NCI-H2171 (cell line): Measurements from ENCODE around the gene BTBD2.

Experiments used
- DNase-seq: peaks from one replicate; lab custom pipeline; 2025; lab: John Stamatoyannopoulos, UW

BTBD2 gene

DNA sequence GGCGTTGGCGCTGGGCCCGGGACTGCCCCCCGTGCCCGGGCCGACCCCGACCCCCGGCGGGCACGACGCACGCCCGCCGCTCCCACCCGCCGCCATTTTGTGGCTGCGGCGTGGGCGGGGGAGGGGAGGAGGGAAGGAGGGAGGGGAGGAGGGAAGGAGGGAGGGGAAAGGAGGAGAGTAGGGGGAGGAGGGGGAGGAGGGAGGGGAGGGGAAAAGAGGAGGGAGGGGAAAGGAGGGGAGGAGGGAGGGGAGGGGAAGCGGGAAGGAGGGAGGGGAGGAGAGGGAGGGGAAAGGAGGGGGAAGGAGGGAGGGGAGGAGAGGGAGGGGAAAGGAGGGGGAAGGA, at the start of gene BTBD2:
BTBD2 (minus strand) TSS at position 107 of the 343 bp plus-strand sequence; CDS start at position 96, 11 bp downstream.
- DNase-seq = peak; percentile 84

DNA sequence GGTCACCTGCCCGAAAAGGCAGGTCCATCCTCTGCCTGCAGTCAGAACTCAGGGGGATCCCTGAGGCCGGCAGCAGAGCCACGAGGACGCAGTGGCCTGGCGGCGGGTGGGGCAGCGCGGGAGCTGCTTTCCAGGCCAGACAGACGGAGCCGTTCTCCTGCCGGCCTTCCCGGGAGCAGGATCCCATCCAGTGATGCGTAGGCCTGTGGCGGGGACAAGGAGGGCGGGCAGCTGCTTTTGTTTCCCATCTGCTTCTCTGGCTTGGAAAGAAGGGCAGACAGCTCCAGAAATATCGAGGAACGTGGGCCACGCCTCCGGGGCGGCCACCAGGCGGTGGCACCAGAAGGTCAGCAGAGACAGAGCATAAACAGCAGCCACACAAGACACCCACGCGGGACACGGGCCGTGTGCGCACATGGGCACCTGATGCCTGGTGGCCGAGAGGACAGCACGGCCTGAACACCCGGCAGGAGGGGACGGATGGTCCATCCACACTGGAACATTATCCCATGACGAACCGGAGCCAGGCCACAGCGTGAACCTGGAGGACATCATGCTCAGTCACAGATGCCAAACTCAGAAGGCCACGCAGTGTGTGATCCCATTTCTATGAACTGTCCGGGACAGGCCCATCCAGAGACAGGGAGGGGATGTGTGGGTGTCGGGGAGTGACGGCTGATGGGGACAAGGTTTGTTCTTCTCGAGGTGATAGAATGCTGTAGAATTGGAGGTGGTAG, 49.4 kb upstream of the BTBD2 start:
- DNase-seq = no peak

DNA sequence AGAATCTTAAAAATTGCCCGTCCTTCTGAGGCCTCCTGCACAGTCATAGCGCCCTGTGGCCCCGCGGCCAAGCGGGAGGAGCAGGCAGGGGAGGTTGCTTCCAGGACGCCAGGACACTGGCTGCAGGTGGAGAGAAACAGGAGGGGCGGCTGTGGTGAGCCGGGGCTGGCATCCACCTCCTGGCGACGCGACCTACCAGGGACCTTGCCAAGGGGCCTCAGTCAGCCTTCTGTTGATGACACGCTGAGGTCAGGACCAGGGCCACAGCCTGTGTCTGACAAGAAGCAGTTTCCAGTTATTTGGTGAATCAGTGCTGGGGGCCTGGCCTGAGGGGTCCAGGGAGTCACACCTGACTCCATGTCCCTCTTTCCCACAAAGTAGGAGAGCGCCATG, 48.9 kb upstream of the BTBD2 start:
- DNase-seq = no peak

DNA sequence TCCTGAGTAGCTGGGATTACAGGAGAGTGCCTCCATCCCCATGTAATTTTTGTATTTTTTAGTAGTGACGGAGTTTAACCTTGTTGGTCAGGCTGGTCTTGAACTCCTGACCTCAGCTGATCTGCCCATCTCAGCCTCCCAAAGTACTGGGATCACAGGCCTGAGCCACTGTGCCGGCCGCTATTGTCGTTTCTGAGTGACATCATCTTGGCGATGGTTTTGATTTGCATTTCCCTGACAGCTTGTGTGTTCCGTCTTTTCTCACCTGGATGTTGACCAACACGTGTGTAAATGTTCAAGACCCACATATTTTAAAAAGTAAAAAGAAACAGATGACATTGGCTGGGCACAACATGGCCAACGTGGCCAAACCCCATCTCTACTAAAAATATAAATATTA, 48.3 kb upstream of the BTBD2 start:
- no peak for DNase-seq

DNA sequence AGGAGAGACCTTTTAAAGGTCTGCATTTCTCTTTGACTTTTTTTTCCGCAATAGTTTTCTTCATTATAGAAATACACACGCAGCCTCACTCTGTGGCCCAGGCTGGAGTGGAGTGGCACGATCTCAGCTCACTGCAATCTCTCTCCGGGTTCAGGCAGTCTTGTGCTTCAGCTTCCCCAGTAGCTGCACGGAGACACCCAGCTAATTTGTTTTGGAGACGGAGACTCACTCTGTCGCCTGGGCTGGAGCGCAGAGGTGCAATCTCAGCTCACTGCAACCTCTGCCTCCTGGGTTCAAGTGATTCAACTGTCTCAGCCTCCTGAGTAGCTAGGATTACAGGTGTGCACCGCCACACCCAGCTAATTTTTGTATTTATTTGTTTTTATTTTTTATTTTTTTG, 47.3 kb upstream of the BTBD2 start:
- DNase-seq = no peak

DNA sequence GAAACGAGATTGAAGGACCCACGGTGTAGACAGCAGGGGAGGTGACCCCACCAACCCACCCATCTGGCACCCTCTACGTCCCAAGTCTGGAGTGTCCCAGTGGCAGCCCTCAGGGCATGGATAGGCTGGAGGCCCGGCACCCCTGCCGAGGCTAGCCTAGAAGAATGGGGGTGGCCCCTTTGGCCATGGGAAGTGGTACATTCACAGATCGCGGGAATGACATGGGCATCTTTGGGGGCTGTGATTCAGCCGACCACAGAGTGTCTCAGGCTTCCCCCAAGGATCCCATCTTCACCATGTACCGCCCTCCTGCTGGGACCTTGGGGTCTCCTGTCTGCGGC, 46.8 kb upstream of the BTBD2 start:
- DNase-seq = no peak

DNA sequence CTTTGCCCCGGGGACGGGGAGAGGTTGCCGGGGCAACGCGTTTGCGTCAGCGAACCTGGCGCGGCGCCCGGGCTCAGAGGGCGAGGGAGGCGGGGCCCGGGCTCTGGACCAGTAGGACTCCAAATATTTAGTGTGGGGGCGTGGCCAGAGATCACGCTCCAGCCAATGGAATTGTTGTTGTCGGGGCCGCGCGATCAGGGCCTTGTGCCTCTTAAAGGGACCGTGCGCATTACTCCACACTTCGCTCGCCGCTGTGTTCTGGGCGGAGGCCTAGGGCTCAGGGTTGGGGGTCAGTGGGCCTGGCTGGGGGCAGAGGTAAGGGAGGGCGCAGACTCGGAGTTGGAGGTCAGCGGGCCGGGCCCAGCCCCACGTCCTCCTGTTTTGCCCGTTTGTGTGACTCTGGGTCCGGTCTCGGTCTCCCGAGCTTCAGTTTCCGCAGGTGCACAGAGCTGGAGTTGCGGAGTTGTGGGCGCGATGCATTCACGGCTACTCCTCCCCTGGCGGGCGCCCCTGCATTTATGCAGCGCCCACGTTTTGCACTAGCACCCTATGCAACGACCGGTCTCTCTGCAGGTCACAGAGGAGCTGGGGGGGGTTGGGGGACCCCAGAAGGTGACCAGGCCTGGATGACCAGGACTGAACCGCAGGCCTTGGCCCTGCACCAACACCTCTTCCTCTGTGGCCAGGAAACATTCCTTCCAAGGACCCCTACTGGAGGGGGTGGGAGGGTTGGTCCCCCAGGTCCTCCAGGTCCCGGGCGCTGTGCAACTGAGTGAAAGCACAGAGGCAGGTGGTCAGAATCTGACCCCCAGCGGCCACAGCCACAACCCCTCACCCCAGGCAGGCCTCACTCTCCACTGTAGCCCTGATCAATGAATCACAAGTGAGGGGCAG, 46.2 kb upstream of the BTBD2 start:
- DNase-seq = peak; percentile 99

DNA sequence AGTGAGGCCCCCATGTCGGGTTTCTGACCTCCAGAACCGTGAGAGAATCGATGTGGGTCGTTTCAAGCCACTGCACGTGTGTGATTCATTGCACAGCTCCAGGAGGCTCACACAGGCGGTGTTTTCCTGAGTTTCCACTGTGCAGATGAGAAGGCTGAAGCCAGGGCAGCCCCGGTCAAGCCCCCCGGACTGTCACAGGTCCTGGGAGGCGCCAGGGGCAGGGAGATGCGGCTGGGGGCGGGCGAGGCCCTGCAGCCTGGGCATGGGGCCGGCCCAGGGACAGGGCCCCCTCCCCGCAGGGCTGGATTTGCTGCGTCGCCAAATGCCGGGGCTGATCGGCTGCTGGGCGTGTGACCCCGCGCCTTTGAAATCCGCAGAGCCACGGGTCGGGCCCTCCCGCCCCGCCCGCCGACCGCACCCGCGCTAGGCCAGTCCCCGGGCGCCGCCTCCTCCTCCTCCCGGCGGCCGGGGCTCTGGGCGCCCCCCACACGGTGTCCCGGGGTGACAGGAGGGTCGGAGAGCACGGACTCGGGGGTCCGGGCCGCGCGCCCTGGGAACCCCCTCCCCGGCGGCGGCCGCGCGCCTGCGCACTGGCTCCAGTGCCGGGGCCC, 45.5 kb upstream of the BTBD2 start:
- no peak for DNase-seq

DNA sequence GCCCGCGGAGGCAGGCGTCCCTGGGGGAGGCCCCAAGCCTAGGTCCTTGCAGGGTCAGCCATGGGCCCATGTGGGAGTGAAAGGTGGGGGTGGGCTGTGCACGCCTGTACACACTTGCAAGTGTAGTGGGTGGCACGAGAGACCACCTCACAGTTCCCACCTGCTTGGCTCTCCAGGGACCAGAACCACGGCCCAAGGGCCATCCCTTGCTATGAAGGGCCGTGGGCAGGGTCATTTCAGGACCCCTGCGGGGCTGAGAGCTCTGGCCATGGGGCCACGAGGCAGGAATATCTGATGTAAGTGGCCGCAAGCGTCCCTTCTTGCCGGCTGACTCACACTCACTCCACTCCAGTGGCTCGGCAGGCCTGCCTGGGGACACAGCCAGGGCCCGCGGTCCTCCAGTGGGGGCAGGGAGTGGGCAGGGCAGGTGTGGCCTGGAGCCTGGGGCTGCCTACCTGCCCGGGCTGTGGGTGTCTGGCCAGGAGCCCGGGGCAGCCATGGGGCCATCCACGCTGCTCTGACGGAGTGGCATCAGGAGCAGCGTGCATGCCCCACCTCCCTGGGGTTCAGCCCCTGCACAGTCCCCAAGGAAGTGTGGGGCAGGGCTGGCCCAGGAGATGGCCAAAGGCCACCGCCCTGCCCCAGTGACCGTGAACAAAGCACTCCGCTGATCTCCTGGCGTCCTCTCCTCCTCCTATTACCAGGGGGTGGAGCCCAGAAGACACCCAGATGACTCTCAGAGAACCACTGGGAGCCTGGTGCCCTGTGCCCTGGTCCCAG, 44.1 kb upstream of the BTBD2 start:
- no peak for DNase-seq

DNA sequence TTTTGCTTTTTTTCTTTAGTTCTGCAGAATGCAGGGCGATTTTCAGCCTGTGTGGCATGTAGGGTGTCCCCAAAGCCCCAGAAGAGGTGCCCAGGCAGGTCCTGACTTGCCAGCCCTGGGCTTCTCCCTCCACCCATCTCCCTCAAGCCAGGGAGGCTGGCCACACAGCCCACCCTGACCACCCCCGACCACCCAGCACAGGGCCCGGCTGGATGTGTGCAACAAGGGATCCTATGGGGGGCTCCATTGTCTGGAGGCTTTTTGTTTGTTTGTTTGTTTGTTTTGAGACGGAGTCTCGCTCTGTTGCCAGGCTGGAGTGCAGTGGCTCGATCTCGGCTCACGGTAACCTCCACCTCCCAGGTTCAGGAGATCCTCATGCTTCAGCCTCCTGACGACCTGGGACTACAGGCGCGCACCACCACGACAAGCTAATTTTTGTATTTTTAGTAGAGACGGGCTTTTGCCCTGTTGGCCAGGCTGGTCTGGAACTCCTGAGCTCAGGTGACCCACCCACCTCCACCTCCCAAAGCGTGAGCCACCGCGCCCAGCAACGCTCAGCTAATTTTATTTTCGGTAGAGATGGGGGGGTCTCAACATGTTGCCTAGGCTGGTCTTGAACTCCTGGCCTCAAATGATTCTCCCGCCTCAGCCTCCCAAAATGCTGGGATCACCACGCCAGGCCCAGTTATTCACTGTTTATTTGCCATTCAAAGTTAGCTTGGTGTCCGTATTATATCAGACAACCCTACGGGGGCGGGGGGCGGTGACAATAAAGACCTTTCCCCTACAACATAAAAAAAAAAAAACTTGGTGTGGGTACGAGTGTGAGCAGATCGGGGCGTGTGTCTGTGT, 43.3 kb upstream of the BTBD2 start:
- DNase-seq = no peak

DNA sequence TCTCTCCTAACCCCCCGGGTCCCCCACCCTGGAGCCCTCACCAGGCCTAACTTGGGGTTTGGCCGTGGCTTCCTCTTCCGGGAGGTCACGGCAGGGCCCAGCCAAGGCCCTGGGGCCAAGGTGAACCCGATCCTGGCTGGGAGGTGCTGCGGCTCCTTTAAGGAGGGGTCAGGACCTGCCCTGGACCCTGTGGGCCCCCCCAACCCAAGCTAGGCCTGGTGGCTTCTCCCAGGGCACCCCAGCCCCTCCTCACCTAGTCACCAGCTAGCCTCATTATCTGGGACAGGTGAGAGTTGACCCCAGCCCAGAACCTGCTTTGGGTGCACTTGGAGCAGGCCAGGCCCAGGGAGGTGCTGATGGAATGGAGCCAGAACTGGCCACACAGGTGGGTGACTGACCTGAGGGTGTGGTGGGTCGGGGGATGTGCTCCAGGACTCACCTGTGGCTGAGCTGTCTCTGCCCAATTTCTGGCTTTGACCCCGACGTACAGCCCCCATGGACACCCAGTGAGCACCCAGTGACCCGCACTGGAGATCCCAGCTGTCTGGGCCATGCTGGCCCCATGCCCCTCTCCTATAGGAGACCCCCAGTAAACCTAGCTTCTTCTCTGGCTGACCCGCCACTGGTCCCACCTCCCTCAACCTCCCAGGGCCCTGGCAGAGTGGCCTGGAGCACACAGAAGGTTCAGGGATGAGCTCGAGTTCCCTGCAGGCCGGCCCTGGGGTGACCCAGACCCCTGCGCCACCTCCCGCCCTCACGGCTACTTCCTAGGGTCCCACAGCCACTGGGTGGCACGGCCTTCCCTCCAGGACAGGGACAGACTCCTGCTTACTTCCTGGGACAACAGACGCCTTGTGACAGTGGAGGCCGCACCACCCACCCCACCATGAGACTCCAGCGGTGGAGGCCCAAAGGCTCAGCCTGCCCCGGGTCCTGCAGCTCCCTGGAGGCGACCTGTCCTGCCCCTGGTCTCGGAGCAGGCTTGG, 42.3 kb upstream of the BTBD2 start:
- DNase-seq = no peak

DNA sequence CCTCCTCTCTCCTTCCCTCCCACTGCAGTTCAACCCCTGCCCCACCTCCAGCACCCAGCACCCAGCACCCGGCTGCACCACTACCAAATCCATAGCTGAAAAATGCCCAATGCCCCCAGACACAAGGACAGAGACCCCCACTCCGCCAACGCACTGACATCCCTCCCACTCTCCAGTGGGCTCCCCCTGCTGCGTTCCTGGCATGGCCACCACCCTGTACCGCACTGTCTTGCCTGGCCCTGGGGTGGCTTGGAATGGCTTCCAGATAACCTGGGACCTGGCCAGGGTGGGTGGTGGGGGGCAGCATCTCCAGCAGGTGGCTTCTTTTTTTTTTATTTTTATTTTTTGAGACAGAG, 41.3 kb upstream of the BTBD2 start:
- DNase-seq = no peak

DNA sequence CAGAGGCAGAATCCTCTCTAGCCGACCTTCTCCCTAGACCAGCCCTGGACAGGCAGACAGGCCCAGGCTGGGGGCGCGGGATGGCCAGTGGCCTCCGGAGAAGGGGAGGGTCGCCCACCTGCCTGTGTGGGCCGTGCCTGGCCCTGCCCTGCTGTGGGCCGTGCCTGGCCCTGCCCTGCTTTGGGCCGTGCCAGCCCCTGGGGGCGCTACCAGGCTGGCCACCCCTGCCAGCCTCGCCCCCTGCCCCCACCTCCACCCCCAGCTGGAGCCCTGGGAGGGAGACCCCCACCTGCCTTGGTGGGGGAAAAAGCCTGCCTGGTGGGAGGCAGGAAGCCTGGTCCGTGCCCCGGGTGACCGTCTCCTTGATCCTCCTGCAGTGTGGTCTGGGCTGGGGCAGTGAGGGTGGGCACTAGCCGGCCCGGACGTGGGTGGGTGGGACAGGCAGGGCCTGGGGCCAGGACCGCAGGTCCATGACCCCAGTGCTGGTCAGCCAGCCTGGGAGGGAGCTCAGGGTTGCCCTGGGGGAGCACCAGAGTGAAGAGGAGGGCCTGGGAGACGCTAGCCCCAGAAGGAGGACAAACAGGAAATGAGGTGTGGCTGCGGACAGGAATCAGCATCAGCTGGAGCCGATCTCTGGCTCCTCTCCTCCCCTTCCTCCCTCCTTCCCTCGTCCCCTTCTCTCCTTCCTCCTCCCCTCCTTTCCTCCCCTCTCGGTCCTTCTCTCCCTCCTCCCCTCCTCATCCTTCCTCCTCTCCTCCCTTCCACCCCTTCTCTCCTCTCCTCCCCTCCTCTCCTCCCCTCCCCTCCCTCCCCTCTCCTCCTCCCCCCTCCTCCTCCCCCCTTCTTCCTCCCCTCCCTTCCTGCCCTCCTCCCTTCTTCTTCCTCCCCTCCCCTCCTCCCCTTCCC, 40.7 kb upstream of the BTBD2 start:
- no peak for DNase-seq

DNA sequence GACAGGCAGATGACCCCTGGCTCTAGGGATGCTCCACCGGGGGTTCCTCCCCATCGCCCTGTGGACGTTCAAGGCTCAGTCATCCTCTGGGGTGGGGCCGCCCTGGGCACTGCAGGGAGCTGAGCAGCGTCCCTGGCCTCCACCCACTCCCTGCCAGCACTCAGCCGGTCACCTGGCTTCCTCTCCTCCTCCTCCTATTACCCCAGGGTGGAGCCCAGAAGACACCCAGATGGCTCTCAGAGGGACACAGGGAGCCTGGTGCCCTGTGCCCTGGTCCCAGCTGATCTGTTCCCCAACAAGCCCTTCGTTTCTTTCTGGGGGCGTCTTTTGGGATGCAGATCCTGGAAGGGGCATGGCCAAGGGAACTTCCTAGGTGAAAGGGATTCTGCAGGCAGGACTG, 39.2 kb upstream of the BTBD2 start:
- no peak for DNase-seq

DNA sequence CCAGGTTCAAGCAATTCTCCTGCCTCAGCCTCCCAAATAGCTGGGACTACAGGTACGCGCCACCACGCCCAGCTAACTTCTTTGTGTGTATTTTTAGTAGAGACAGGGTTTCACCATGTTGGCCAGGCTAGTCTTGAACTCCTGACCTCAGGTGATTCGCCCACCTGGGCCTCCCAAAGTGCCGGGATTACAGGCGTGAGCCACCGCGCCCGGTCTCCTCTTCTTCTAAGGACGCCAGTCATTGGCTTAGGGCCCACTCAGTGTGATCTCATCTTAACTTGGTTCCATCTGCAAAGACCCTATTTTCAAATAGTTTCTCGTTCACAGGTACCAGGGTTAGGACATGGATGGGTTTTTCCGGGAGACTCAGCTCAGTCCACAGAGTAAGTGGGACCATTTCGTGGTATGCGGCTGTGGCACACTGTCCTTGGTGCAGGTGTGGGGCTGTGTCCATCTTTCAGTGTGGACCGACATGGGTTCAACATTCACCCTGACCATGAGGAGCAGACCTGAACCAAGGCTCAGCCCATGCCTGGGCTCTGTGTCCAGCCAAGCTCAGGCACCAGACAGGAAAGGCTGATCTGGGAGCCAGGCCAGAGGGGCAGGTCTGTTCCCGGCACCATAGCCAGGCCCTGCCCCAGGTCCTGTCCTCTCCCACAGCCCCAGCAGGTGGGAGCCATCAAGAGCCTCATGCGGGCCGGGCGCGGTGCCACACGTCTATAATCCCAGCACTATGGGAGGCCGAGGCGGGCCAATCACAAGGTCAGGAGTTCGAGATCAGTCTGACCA, 38.3 kb upstream of the BTBD2 start:
- no peak for DNase-seq

DNA sequence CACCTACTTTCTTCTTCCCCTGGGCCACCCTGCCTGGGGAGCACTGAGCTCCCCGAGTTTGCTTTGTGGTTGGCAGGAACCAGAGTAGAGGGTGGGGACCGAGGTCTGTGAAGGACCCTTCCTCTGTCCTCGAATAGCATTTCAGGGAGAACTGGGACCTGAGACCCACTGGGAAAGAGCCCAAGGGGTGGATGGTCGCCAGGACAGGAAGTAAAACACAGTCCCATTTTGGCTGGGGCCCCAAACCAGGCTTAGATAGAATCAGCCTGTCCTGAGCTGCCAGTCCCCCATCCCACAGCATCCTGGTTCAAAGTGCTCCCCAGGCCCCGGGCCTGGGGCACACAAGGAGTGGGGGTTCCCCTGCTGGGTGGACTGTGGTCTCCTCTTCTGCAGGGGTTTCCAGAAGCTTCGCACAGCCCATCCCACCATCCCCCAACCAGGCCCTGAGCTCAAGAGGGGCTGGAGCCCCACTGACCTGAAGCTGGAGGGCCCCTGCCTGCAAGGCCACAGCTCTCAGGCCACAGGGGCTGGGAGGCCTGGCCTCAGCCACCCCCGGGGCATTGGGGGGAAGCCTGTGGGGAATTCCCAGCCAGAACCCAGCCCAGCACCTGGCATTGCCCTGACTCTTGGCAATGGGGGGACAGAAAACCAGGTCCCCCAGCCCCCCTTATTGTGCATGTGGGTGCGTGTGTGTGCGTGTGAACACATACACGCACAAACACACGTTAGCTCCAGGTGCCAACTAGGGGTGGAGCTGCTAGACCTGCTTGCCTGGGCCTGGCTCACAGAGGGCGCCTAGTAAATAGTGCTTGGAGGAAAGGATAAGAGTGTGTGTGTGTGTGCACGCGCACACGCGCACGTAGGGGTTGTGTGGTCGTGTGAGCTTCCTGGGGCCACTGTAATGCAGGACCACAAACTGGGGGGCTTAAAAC, 36.5 kb upstream of the BTBD2 start:
- no peak for DNase-seq
